Stimulated activated CD4-positive, alpha-beta T cell treated with anti-CD3 and anti-CD28 coated beads, Interleukin-15, amount 100 ng/mL, for 48 hours (primary cell): Measurements from ENCODE around the gene F5.
"Not testable (repeated sequence)": the region's sequence is repeated elsewhere in the genome, so short reads cannot be mapped to it uniquely, and the experiment has no call there.

Source experiments
- DNase-seq, 2 donors: peaks; one replicate each; pipeline ENCODE4 v3.0.0-alpha.2; 2020; ENCODE audit warnings: low read depth in 2 of 2

Gene F5

DNA sequence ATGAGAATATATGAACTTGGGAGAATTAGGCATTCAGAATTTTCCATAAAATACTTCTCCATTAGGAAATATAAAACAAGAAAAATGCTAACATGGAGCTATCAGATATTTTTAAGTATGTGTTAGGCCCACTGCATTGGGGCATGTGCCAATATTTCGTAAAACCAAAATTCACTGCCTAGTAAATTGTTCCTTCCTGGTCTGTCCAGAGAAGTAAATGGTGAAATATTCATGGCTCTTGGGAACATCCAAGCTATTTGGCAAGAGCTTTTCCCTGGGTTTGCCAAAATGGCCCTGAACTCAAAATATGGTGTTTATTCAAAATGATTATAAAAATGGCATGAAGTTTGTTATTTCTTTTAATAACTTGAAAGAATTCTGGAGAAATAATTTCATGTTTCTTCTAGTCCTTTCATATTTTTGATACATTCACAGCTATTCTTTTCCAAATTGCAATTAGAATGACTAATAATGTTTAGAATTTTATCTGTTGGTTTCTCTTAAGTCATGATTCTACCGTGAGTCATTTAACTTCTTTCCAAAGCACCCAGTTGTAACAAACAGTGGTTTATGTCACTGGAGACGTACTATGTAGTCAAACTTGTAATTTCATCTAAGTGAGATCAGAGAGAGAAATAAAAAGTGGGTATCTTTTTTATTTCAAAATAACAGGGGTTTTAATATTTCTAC is 74.8 kb downstream of the F5 start:
- no peak for DNase-seq

DNA sequence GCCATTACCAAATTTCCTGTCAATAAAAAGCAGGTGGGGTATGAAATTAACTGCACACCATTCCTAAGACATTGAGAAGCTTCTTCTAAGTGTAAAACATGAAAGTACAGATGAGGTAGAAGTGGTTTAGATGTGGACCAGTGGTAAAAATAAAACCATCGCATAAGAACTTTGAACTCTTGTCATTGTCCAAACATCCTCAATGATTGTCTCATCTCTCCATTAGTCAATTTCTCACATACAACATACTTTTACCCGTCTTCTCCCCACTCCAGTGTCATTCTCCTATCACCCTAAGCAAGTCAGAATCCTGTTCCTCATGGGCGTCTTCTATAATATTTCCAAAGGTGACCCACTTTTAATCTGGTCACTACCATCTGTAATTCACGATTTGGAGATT is 76.2 kb downstream of the F5 start:
- DNase-seq = no peak

DNA sequence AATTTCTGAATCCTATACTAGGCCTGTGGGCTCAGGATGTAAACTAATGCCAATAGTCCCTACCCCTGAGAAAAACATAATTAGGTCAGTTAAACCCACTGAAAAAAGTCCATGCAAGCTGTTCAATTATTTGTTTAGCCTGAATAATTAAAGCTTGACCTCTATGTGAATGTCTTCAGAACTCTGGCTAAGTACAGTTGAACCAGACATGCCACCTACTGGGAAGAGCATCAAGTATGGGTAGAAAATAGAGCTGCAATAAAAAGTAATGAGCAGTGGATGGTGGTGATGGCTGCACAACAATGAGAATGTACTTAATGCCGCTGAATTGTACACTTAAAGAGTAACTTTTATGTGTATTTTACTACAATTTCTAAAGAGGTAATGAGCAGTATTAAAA is 76.9 kb downstream of the F5 start:
- DNase-seq = no peak

DNA sequence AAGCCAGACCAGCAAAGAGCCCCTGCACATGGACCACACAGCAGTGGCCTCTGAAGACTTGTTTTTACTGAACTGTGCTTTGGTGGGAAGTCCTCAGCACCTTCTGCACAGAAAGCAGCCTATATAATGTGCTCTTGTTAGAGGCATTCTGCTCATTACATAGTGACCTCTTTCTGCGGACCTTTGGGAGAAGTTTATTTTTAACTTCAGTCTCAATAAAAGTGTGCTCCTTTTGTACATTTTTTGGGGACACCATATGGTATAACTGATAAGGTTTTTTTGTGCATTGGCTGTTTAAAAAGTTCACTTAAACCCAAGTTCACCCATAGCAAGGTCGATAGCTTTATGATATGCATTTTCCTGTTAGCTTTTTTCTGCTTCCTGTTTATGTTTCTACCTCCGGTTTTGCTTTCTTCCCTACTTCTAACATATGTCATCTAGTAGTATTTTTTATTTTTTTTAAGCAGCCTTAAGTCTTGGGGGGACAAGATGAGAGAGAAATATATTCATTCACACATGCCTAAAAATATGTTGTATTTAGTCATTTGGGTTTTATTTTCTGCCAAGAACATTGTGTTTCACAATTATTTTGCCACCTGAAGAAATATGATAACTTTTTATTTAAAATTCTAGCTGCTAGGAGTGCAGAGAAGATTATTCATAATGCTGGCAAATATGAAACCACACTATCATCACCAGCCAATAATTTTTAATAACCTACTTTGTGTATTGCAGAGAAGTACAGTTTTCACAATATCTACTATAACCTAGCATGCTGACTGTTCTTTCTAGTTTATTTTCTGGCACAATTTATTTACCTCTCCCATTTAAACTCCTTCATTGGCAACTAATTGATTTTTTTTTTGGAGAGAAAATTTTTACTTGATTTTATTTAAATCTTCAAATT is 77.6 kb downstream of the F5 start:
- no peak for DNase-seq

DNA sequence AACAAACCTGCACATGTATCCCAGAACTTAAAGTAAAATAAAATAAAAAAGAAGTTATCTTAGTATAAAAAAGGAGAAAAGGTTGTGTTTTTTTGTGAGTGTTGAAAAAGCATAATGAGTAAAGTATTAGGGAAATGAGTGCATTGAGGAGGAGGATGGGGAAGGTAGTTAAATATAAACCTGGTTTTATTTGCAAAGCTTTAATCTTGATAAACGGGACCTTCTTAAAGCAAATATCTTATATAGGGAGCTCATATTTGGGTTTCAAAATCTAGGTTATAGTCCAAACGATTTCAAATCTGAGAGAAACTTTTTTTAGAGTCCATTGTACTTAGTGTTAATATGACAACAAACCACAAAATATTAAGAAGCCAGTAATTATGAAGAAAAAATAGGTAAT is 78.9 kb downstream of the F5 start:
- DNase-seq = no peak

DNA sequence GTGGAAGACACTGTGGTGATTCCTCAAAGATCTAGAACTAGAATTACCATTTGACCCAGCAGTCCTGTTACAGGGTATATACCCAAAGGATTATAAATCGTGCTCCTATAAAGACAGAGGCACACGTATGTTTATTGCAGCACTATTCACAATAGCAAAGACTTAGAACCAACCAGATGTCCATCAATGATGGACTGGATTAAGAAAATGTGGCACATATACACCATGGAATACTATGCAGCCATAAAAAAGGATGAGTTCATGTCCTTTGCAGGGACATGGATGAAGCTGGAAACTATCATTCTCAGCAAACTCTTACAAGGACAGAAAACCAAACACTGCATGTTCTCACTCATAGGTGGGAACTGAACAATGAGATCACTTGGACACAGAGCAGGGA is 82.7 kb downstream of the F5 start:
- not testable (repeated sequence) for DNase-seq

DNA sequence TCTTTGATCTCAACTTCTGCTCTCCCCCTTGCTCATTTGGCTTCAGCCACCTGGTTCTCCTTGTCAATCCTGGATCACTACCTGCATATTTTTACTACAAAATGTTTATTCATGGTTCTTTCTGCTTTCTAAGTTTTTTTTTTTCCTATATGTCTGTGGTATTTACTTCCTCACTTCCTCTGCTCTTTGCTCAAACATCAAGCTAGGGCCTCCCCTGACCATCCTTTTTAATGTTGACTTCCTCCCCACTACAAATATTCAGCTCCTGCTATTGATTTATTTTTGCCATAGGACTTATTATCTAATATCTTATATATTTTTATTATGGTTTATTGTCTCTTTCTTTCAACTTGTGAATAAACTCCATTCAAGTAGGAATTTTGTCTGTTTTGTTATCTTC is 86.5 kb downstream of the F5 start:
- DNase-seq = no peak

DNA sequence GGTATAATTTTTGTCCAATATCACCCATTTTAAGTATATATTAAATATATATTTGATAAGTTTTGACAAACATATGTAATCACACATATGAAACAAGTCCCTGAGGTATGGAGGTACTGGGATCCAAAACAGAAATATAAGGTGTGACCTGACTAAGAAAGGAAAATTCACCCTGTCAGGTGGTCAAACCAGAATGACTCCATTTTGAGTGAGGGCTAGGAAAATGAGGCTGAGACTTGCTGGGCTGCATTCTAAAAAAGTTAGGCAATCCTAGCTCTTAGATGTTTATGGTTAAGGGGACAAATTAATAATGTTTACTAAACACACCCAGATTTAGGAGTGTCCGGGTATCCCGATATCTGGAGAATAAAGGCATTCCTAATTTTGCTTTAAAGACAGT is 89.0 kb downstream of the F5 start:
- DNase-seq = no peak

DNA sequence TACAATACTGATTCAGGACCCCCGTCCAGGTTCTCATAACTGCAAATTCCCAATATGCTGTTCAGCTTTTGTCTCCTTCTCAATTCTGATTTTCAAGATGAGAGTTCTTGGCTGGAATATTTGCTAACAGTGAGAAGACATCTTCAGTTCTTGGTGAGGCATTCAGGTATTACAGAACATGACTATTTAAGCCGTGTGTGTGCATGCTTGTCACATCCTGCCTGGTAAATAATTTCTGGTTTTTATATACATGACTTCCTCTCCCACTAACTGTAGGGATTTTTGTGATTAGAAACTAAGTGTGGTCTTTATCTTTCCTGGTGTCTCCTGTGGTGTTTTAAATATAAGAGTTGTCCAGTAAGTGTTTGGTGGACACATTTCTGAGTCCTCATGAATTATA is 90.4 kb downstream of the F5 start:
- DNase-seq = no peak

DNA sequence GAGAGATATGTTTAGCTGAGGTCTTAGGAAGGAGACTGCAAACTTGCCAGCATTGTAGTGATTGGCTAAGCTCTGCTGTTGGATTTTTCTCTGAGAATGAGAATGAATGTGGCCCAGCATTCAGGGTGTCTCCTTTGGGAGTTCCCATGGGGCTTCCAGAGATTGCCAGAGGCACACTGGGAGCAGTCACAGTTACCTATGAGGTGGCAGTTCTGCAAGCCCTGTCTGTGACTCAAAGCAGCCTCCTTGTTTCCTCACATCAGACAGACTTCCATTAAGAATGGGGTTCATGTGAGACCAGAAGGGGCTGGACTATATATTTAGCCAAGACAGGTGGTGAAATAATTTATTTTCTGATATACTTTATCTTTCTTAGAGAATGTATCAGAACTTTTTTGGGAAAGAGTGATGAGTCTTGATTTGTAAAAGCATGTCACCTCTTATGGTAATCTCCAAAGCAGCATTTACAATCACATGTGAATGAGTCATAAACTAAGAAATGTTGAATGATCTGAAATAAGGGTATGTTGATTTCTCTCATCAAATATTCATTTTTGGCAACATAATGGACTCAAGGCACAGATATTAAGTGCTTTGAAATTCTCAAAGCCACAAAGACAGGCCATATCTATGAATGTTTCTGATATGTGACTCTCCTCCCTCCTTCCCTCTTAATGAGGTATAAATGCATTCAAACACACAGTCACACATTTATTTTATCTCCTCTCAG is 91.1 kb downstream of the F5 start:
- no peak for DNase-seq

DNA sequence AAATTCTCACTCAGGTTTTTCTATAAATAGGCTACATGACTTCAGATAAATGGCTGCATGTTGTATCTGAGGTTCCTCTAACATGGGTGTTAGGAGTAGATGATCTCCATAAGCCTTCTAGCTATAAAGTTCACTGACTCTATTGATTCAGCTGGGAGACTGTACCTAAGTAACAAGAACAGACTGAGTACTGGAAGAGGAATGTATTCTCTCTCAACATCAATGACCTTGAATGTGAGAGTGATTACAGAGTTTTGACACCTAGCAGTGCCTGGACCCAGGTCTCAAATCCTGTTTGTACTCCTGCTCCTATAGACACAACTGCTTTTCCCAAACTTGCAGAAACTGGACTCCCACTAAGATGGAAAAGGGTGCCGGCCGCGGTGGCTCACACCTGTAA is 91.9 kb downstream of the F5 start:
- DNase-seq = no peak

DNA sequence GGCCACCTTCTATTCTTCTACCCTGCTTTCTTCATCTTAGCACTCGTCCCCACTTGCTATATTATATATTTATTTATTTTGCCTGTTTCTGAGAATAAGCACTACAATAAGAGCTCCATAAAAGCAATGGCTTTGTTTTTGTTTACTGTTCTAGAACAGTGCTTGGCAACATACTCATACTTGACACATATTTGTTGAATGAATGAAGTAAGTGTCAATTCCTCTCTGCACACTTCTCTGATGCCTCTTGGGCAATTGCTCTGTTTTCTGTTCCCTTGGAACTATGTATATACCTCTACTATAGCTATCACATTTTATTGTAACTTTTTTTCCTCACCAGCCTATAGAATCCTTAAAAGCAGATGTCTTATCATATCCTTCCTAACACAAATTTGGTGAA is 93.0 kb downstream of the F5 start:
- no peak for DNase-seq

DNA sequence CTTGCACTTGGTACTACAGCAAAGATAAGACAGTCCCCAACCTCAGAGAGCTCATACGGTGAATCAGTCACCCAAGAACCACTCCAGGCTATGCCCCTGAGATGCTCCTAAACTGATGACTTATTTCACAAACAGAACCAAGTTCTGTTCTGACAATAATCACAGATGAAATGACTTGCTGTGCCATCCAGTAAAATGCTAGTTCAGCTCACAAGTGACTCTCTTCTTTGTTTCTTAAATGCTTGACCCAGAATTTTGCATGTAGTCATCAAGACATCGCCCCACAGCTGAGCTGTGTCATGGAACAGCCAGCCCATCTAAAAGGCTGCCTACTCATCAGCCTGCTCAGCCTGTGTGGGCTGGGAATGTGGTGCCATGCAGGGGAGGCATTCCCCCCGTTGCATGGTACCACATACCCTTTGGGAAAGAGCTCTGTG is 94.4 kb downstream of the F5 start:
- DNase-seq = peak; percentile 37 to 47

DNA sequence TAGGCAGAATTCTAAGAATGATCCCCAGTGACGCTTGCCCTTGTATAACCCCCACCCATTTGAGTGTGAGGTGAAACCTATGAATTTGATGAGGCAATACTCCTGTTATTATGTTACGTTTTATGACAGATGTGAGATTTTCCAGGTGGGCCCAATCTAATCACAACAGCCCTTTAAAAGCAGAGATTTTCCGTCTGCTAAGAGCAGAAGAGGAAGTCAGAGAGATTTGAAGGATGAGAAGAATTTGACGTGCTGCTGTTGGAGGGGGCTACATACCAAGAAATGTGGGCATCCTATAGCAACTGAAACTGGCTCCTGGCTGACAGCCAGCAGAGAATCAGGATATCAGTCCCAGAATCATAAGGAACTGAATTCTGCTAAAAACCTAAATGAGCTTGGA is 98.1 kb downstream of the F5 start:
- no peak for DNase-seq

DNA sequence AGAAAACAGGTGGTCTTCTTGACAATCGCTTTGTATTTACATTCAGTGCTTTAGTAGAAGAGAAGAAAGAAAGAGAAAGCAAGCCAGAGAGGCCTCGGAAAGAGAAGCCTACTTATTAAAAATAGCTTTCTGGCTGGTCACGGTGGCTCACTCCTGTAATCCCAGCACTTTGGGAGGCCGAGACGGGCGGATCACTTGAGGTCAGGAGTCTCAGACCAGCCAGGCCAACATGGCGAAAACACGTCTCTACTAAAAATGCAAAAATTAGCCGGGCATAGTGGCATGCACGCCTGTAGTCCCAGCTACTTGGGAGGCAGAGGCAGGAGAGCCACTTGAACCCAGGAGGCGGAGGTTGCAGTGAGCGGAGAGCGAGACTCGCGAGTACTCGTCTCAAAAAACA is 98.7 kb downstream of the F5 start:
- no peak for DNase-seq

DNA sequence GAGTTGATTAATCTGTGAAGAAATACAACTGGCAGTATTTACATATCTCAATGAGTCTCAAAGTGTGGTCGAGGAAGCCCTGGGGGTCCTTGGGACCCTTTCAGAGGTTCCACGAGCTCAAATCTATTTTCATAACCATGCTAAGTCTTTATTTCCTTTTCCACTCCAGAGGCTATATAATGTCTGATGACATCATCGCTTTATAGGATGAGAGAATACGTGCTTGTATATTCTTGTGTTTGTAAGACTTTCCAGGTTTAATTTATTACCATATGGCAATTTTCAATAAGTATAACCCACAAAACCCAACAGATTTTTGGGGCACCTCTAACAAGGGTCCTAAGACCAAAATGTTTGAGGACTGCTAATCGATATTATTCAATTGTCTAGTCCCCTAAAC is 99.1 kb downstream of the F5 start:
- DNase-seq = no peak

DNA sequence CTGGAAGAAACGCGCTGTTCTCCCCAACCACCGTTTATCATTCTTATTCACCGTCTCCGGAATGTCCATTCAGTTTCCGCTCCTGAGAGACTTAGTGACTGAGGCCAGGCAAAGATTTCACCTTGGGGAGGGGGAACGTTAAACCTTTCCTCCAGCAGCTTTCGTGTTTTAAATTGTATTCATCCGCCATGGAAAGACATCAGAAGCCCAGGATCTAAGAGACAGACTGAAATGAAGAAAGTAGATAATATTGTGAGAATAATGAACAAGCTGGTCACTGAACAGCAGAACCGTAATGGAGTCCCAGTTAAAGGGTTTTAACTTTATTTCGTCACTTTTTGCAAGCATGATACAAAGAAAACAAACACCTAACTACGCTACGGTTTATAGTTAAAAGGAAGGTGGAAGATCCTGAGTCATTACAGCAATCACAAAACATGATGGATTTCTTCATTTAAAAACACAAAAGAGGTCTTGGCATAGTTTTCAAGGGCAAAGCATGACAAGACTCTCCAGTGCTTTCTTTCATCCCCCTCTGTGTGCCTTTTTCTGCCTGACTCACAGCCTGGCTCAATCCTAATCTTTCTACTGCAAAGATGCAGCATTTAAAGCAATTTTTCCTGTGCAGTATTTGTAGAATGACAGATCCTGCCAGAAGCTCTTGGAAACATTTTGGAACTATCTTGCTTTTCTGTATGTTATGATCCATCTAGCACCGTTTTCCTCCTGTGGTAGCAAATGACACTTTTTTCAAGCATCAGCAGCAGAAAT is 99.8 kb downstream of the F5 start:
- no peak for DNase-seq

DNA sequence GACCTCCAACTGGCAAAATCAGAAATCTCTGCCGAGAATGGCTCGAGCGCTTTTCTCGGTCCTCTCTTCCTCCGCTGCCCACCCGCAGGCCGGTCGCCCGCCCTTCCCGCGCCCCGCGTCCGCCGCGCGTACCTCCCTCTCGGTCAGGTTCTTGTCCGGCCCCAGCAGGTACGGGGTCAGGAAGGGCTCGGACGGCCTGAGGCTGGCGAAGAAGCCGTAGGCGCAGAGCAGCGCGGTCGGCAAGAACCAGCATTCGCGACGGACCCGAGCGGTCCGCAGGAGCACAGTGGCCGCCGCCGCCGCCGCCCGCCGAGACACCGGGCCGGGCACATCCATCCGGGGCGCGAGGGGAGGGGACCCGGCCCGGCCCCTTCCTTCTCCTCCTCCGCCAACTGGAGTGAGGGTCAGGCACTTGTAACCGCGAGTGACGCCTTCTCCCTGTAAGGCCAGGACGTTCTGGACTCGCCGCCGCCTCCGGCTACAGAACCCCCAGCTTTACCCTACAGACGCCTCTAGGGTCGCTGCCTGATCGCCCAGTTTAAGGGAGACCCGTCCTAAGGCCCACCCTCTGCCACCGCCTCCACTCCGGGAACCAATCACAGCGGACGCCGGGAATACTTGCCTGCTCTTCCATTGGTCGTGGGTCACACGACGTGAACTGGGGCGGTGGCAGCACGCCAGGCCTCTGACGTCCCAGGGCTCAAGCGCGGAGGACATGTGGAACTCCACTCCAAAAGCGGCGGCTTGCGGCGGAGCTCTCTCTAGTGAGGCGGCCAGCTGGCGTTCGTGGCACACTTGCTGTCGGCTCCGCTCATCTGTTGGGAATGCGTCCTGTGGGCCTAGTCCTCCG is 100.6 kb downstream of the F5 start, which contains the start of gene SLC19A2:
TSS of gene SLC19A2 (minus strand) at position 514 of the 850 bp plus-strand sequence. CDS start at position 336, 178 bp downstream.
- peak; percentile 89 to 90 for DNase-seq

DNA sequence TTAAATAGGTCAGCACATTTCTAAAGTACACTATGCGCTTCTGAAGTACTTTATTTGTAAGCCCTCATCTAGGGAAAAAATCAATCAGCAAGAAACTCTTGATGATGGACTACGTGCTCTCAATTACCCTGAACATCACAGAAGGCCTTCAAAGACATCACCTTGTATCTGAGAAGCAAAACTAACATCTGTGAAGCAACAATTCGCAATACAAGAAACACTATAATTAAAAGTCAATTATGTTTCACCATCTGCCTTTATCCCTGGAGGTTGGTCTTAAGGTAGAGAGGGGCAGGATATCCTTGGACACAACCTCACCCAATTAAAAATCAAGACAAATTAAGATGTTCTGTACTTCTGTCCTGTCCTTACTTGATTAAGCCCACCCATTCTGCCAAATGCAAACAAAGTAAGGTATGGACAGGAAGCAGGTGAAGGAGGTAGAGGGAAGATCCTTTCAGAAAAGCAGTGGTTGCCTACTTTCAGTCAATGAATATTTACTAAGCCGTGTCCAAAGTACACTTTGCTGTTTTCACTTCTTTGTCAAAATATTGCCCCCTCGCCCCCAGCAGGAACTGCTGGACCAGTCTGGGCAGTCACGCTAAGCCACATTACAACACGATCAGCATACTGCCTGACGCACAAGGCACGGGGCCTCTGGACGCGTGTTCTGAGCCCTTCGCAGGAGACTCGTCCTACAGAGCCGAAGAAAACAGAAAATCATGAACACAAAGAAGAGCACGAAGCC is 101.4 kb downstream of the F5 start:
- no peak for DNase-seq

DNA sequence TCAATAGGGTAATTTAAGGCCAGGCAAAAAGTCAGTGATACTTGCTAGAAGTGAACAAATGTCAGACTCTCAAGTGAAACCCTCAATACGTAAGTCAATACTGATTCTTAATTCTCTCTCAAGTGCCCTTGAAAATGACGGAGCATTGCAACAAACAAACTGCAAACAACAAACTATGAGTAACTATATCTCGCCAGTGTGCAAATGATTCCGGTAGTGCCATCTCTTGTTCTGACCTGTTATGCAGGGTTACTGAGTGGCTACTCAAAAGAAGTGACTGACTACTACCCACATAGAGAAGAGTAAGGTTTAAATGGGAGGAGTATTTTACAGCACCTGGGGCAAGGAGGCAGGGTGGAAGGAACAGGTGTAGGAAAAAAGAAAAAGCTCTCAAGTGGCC is 102.2 kb downstream of the F5 start:
- DNase-seq = no peak
